ENCODE data around the gene SH2D3C.
"Not testable (repeated sequence)": the region's sequence is repeated elsewhere in the genome, so short reads cannot be mapped to it uniquely, and the experiment has no call there.

Gene SH2D3C

GRCh38 chr9:127785023-127785932, 6.8 kb upstream of the SH2D3C start:
- DNase-seq = peak; percentile 92

- no peak for DNase-seq
These were observed 4.9 kb upstream of the SH2D3C start for GRCh38 chr9:127783111-127784008.

GRCh38 chr9:127781806-127782205, 3.3 kb upstream of the SH2D3C start:
- DNase-seq = no peak

- DNase-seq = not testable (repeated sequence)
These were observed 2.4 kb upstream of the SH2D3C start for GRCh38 chr9:127780909-127781308.

- no peak for DNase-seq
These were observed 1.8 kb upstream of the SH2D3C start for GRCh38 chr9:127780126-127780885.

- DNase-seq = no peak
These were observed 893 bp upstream of the SH2D3C start for GRCh38 chr9:127779136-127779981.

- no peak for DNase-seq
These were observed 992 bp downstream of the SH2D3C start for GRCh38 chr9:127777368-127777980.

- no peak for DNase-seq
These were observed 1.6 kb downstream of the SH2D3C start for GRCh38 chr9:127776924-127777289.

GRCh38 chr9:127776195-127776923, 2.1 kb downstream of the SH2D3C start:
- peak; percentile 76 for DNase-seq

GRCh38 chr9:127773981-127774380, 4.5 kb downstream of the SH2D3C start:
- no peak for DNase-seq

- no peak for DNase-seq
These were observed 5.2 kb downstream of the SH2D3C start for GRCh38 chr9:127773272-127773671.

GRCh38 chr9:127772603-127773002, 5.9 kb downstream of the SH2D3C start:
- no peak for DNase-seq

GRCh38 chr9:127771570-127772189, 6.8 kb downstream of the SH2D3C start:
- no peak for DNase-seq

GRCh38 chr9:127770905-127771569, 7.4 kb downstream of the SH2D3C start:
- DNase-seq = peak; percentile 100

GRCh38 chr9:127770583-127770904, 7.9 kb downstream of the SH2D3C start:
- DNase-seq = no peak

GRCh38 chr9:127769929-127770582, 8.4 kb downstream of the SH2D3C start:
- DNase-seq = no peak

- DNase-seq = no peak
These were observed 9.4 kb downstream of the SH2D3C start for GRCh38 chr9:127769101-127769500.

- no peak for DNase-seq
These were observed 9.8 kb downstream of the SH2D3C start for GRCh38 chr9:127768698-127769097.

- DNase-seq = peak; percentile 94
These were observed 10.5 kb downstream of the SH2D3C start for GRCh38 chr9:127767909-127768331.
